PC-3 (cell line): ENCODE measurements around the gene KLF13. TPM values are rescaled to one million over a fixed set of nuclear protein-coding genes. Genes with fewer than 3 reads are reported as not detected.

Experiments used
- ATAC-seq: fragments of 200-7000 bp; cut with Tn5 transposase; 2 replicates; pipeline ENCODE4 v1.9.1; 2020; ENCODE audit warnings: mild to moderate bottlenecking, moderate library complexity
- BruUV-seq: library from RNA; stranded (reverse); fragments of 400-500 nt; replicated peaks from 2 replicates; lab custom pipeline; 2021; lab: Mats Ljungman, UMichigan
- CTCF ChIA-PET: fragments of 300-600 bp; sonication (Branson Sonifier 250); formaldehyde crosslinking; loops from one replicate; lab custom pipeline; 2022; ENCODE audit warnings: antibody characterized with exemption; lab: Charles Lee
- POLR2A ChIA-PET: fragments of 300-600 bp; sonication (Branson Sonifier 250); formaldehyde crosslinking; loops from one replicate; lab custom pipeline; 2022; ENCODE audit warnings: antibody characterized with exemption; ENCODE audit not compliant: unreplicated experiment; lab: Charles Lee
- DNase-seq: peaks from one replicate; pipeline ENCODE4 v3.0.0-alpha.2; 2015
- H2AFZ ChIP-seq: fragments of 300-600 bp; sonication (generic); 2 replicates; pipeline ENCODE4 v1.6.0; 2016; ENCODE audit warnings: antibody characterized with exemption, low read length
- H3F3A ChIP-seq: fragments of 300-600 bp; sonication (generic); one replicate; pipeline ENCODE4 v1.6.0; 2017; ENCODE audit warnings: antibody characterized with exemption, low read length, control low read depth, mild to moderate bottlenecking; ENCODE audit not compliant: unreplicated experiment
- H3K27ac ChIP-seq: fragments of 300-600 bp; sonication (generic); 2 replicates; pipeline ENCODE4 v1.5.1; 2016; ENCODE audit warnings: mild to moderate bottlenecking, low read length
- H3K27me3 ChIP-seq: fragments of 300-600 bp; sonication (generic); 2 replicates; pipeline ENCODE4 v1.6.1; 2016; ENCODE audit warnings: low read length, mixed read lengths
- H3K36me3 ChIP-seq: fragments of 300-600 bp; sonication (generic); 2 replicates; pipeline ENCODE4 v1.6.1; 2016; ENCODE audit warnings: low read depth, mixed run types, low read length, mixed read lengths
- H3K4me1 ChIP-seq: fragments of 300-600 bp; sonication (generic); 2 replicates; pipeline ENCODE4 v1.5.1; 2016; ENCODE audit warnings: low read length; ENCODE audit not compliant: insufficient read depth
- H3K4me2 ChIP-seq: fragments of 300-600 bp; sonication (generic); 2 replicates; pipeline ENCODE4 v1.6.0; 2016; ENCODE audit warnings: low read length
- H3K4me3 ChIP-seq: fragments of 300-600 bp; sonication (generic); 2 replicates; pipeline ENCODE4 v1.5.1; 2016; ENCODE audit warnings: mild to moderate bottlenecking, low read length, mixed read lengths
- H3K79me2 ChIP-seq: fragments of 300-600 bp; sonication (generic); 2 replicates; pipeline ENCODE4 v1.6.1; 2017; ENCODE audit warnings: low read length, mixed read lengths
- H3K9ac ChIP-seq: fragments of 300-600 bp; sonication (generic); 2 replicates; pipeline ENCODE4 v1.6.0; 2016; ENCODE audit warnings: mild to moderate bottlenecking, low read length
- H3K9me2 ChIP-seq: fragments of 300-600 bp; sonication (generic); replicated peaks from 2 replicates; pipeline ENCODE4 v1.6.1; 2016; ENCODE audit warnings: mixed run types, low read length, mixed read lengths
- H3K9me3 ChIP-seq: fragments of 300-600 bp; sonication (generic); 2 replicates; pipeline ENCODE4 v1.6.1; 2016; ENCODE audit warnings: low read length, mixed read lengths
- H4K20me1 ChIP-seq: fragments of 300-600 bp; sonication (generic); 2 replicates; pipeline ENCODE4 v1.6.1; 2016; ENCODE audit warnings: low read length, mixed read lengths
- EZH2 ChIP-seq: fragments of 300-600 bp; sonication (generic); IDR thresholded peaks from one replicate; pipeline ENCODE4 v1.6.1; 2017; ENCODE audit warnings: antibody characterized with exemption, mild to moderate bottlenecking, low read length; ENCODE audit not compliant: unreplicated experiment
- EZH2phosphoT487 ChIP-seq: fragments of 300-600 bp; sonication (generic); IDR thresholded peaks from 2 replicates; pipeline ENCODE4 v1.6.1; 2018; ENCODE audit warnings: mild to moderate bottlenecking, antibody characterized with exemption, low read length, borderline replicate concordance
- intact Hi-C: fragments of 100-400 bp; cut with micrococcal nuclease; formaldehyde crosslinking; loops from 2 replicates; pipeline ENCODE4 v1.9.0; 2023
- total RNA-seq: library from RNA; depleted of rRNA; stranded (reverse); fragments of >200 nt; gene quantifications from 2 replicates; pipeline ENCODE4 v1.2.3, GENCODE V29; 2014
- TF ChIP-seq, protein P1 (sequence below): fragments of 300-600 bp; sonication (generic); conservative IDR thresholded peaks from 2 replicates; pipeline ENCODE4 v1.5.1; 2017; ENCODE audit warnings: antibody characterized with exemption, low read depth, mild to moderate bottlenecking, low read length

Gene KLF13
- total RNA-seq, 1 experiment from 2014 or later, result 11.4 TPM

DNA sequence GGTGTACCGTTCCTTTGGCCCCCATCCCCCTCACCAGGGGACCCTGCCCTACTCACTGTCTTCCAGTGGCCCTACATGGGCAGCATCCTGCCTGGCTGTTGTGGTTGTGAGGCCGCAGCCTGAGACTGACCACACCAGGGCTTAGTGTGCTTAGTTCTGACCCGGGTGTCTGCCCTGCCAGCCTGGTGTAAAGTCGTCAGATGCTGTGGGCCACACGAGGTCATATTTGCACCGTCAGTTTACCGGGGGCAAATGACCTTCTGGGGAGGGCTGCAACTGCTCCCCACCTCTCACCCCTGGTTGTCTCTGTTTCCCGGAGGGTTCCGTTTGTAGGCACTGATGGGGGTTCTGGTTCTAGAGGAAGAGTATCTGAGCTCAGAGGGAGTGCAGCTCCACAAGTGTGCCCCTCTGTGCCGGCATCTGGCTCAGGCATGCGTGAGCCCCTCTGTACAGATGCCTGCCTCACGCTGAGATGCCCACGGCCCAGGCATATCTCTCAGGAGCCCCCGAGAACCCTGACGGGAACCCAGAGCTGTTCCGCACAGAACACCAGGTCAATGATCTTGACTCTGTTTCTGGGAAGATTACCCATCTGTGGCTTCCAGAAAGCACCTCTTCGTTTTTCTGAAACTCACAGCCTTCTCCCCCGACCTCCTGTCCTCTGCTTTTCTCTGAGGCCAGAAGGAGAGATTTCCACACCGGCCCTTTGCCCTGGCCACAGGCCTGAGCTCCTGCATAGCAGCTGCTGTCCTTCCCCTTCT lies 19.2 kb downstream of the KLF13 start:
- no peaks in the 10 kb centered on the region for H4K20me1 ChIP-seq

DNA sequence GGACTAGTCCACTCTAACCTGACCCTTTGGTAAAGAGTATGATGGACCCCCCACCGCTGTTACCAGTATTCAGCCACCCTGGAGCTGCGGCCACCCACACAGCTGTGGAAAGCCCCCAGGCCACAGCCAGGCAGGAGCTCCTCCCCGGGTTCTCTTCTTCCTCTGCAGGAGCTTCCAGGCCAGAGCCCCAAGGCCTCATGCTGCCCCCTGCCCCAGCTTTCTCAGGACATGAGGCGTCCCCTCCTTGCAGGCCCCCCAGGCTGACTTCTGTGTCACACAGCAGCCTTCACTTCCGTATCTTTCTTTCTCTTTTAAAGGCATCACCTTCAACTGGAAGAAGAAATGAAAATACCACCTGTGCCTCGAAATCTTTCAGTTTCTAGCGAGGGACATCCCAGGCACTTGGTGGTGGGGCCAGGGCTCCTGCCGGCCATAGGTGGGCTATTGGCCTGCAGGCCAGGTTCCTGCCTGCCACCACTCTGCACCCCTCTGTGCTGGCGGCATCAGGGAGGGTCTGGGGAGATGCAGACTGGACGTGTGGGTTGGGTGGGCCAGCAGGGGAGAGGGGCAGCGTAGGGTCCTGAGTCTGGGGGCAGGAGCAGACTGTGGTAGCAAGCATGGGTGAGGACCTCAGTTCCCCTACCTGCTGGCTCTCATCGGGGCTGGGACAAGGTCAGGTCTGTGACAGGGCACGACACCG lies 19.9 kb downstream of the KLF13 start:
- intact Hi-C loops, result no loop called here
- Histone ChIP-seq H3K9me3 (no peaks in the 10 kb centered on the region), H3K27me3 (no peaks in the 10 kb centered on the region), H3K27ac (no peak overlapping the region), H3K4me3 (no peak overlapping the region), H3K9ac (no peak overlapping the region), H3K79me2 (no peaks in the 10 kb centered on the region), H3F3A (no peaks in the 10 kb centered on the region), H3K9me2 (no peaks in the 10 kb centered on the region), H3K36me3 (no peaks in the 10 kb centered on the region), H2AFZ (no peak overlapping the region), H3K4me2 (no peak overlapping the region), H4K20me1 (no peaks in the 10 kb centered on the region), H3K4me1 (no peaks in the 10 kb centered on the region)
- ATAC-seq (no peak), DNase-seq (no peak)
- no peak for TF ChIP-seq EZH2
- ChIA-PET POLR2A (no interaction called here), CTCF (no interaction called here)
- BruUV-seq, result no TSS peak

More for the DNA sequence above, 19.2 kb downstream of the KLF13 start:
- Histone ChIP-seq H3K4me1 (no peaks in the 10 kb centered on the region), H3K27me3 (no peaks in the 10 kb centered on the region), H3K36me3 (no peaks in the 10 kb centered on the region), H3K4me3 (no peak overlapping the region), H3K79me2 (no peaks in the 10 kb centered on the region), H2AFZ (no peak overlapping the region), H3K9me2 (no peaks in the 10 kb centered on the region), H3K27ac (no peak overlapping the region), H3F3A (no peaks in the 10 kb centered on the region), H3K9ac (no peak overlapping the region), H3K9me3 (no peaks in the 10 kb centered on the region), H3K4me2 (no peak overlapping the region)
- no peak for ATAC-seq
- ChIA-PET POLR2A (no interaction called here), CTCF (no interaction called here)
- no TSS peak for BruUV-seq
- TF ChIP-seq, protein P1, sequence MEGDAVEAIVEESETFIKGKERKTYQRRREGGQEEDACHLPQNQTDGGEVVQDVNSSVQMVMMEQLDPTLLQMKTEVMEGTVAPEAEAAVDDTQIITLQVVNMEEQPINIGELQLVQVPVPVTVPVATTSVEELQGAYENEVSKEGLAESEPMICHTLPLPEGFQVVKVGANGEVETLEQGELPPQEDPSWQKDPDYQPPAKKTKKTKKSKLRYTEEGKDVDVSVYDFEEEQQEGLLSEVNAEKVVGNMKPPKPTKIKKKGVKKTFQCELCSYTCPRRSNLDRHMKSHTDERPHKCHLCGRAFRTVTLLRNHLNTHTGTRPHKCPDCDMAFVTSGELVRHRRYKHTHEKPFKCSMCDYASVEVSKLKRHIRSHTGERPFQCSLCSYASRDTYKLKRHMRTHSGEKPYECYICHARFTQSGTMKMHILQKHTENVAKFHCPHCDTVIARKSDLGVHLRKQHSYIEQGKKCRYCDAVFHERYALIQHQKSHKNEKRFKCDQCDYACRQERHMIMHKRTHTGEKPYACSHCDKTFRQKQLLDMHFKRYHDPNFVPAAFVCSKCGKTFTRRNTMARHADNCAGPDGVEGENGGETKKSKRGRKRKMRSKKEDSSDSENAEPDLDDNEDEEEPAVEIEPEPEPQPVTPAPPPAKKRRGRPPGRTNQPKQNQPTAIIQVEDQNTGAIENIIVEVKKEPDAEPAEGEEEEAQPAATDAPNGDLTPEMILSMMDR, result no peak
- no peak for TF ChIP-seq EZH2phosphoT487
- no peak for TF ChIP-seq EZH2
- intact Hi-C loops, result no loop called here
- no peak for DNase-seq

DNA sequence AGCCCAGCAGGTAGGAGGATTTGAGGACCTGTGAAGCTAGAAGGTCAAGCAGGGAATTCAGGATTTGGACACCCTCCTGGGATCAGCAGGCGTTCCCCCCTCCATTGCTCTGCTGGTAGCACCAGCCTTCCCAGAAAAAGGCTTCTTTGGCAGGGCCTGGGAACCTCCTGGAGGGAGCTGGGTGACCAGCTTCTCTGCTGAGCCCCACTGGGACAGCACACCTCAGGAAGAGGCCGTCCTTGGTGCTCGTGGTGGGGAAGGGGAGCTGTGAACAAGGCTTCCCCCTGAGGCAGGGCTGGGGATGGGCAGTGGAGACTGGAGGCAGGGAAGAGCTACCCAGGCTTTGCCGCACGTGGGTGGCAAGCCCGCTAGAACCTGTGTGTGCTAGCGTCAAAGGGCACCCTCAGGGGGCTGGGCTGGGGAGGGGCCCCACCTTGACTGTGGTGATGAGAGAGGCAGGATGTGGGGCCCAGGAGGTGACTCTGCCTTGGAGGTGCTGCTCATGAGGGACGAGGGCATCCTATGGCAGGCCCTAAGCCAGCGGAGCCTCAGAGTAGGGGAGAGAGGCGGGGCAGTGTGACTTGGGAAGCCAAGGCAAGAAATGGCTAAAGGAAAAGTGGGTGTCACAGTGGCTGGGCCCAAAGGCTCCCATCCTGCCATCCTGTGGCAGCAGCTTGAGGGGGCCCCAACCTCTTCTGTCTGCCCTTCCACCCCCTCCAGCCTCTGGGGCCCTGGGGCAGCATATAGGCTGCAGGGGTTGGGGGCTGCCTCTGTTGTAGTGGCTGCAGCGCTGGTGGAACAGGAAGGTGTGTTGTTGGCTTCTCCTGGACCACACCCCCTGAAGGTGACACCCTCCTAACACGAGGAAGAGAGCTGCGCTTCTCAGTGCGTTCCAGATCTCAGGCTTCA lies 20.7 kb downstream of the KLF13 start:
- Histone ChIP-seq H2AFZ (no peak overlapping the region), H3K4me2 (no peak overlapping the region), H3K27ac (no peak overlapping the region), H3K9me3 (no peaks in the 10 kb centered on the region), H3K27me3 (no peaks in the 10 kb centered on the region), H3K9ac (no peak overlapping the region), H3K4me1 (no peaks in the 10 kb centered on the region), H3K36me3 (no peaks in the 10 kb centered on the region), H3K79me2 (no peaks in the 10 kb centered on the region), H3F3A (no peaks in the 10 kb centered on the region), H3K4me3 (no peak overlapping the region), H3K9me2 (no peaks in the 10 kb centered on the region), H4K20me1 (no peaks in the 10 kb centered on the region)
- CTCF ChIA-PET, result no interaction called here
- intact Hi-C loops, result no loop called here
- ATAC-seq (no peak), DNase-seq (no peak)
- TF ChIP-seq, protein P1, result no peak
- TF ChIP-seq EZH2 (no peak), EZH2phosphoT487 (no peak)
- POLR2A ChIA-PET, result no interaction called here
- no TSS peak for BruUV-seq
